Measurements from ENCODE around the gene ACTR1B.

DNA sequence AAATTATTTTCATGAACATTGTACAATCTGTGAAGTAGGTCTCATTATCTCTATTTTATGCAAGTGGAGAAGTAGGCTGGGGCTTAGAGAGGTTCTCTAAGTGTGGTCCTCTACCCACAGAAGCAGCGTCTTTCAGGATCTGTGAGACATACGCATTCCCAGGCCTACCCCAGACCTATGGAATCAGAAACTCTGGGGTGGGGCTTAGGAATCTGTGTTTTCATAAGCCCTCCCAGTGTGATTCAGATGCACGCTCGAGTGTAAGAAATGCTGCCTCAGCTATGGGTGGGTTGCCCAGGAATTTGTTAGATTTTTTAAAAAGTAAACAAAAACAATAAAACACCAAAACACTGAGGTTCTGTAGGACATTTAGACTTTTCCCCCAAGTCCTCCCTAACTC, 34.7 kb upstream of the ACTR1B start:
- no peak for TF ChIP-seq EZH2 (IDR thresholded peaks at IDR 0.05; ENCODE audit: insufficient read depth, poor library complexity, severe bottlenecking)
- no peak for TF ChIP-seq EZH2phosphoT487 (IDR thresholded peaks at IDR 0.05; ENCODE audit: insufficient read depth, low read depth)
